ENCODE data around the gene MED8.

DNA sequence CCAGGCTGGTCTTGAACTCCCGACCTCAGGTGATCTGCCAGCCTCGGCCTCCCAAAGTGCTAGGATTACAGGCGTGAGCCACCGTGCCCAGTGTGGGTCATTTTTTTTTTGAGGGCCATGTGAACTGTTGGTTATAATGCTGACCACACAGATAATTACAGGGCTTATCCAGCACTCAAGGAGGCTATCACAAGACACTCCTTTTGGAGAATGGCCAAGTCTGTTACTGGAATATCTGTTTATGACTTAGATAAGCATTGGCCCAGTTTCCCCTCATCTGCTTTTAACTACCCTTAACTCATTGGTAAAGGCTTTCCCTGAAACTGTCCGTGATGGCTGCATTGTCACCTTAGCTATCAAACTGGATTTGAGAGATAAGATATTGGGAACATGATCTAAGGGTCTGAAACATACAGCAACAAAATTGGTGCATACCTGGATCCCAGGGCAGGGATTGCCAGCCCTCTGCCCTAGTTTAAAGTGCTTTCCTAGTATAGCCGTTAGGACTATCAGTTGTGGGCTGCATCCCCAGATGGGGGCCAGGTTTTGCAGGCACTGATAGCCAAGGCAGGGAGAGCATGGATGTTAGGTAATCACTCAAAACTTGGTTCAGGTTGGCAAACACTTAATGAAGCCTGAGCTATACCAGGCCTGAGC lies 15.7 kb upstream of the MED8 start:
- no peak for TF ChIP-seq ZNF274 (IDR thresholded peaks at IDR 0.05; ENCODE audit: low read depth, low read length)
- TF ChIP-seq YY1 (IDR thresholded peaks at IDR 0.05; ENCODE audit: insufficient read depth, insufficient read length), result no peak
- no peak for TF ChIP-seq SUZ12 (IDR thresholded peaks at IDR 0.05; ENCODE audit: extremely low read depth, insufficient read depth, insufficient read length)
